ENCODE results near the gene EIF2D. TPM values are rescaled to one million over a fixed set of nuclear protein-coding genes. Genes with fewer than 3 reads are reported as not detected.

The EIF2D gene
- total and polyA plus RNA-seq, 9 of the 15 experiments (the other 6 are each of a cell fraction or from before 2014, with no cell fraction given), result 81.1 to 138 (median 93.9) TPM

GRCh38 chr1:206635080-206635977 lies 23.1 kb upstream of the EIF2D start, which contains the start of gene DYRK3 (continued):
- TF ChIP-seq ZMIZ1 (IDR thresholded peaks at IDR 0.05; ENCODE audit: low read depth in 2 of 2, low read length in 2 of 2), result peak in 1 of 2 experiments; percentile 57; a peak in 2 of 4 replicates
- TF ChIP-seq BHLHE40 (IDR thresholded peaks at IDR 0.05; ENCODE audit: low read length), result peak; percentile 72
- peak; percentile 94 for TF ChIP-seq KDM5B (IDR thresholded peaks at IDR 0.05; ENCODE audit: insufficient replicate concordance, low read depth, low read length)
- no peak for TF ChIP-seq GABPB2 (CRISPR knock-in tag; conservative IDR thresholded peaks at IDR 0.05)
- TF ChIP-seq XRCC5 (IDR thresholded peaks at IDR 0.05; ENCODE audit: low read depth, low read length), result 0 out of 2 replicates have a peak, but pooled peaks have one; percentile 34
- TF ChIP-seq ZNF699 (CRISPR knock-in tag; IDR thresholded peaks at IDR 0.05; ENCODE audit: insufficient replicate concordance), result no peak
- no peak for TF ChIP-seq ZNF785 (CRISPR knock-in tag; IDR thresholded peaks at IDR 0.05)
- TF ChIP-seq MEF2A (IDR thresholded peaks at IDR 0.05; ENCODE audit: control insufficient read depth, low read depth, low read length), result no peak
- 0 out of 2 replicates have a peak, but pooled peaks have one; percentile 23 for TF ChIP-seq SMARCA4 (IDR thresholded peaks at IDR 0.05)
- TF ChIP-seq ZNF76 (CRISPR knock-in tag; IDR thresholded peaks at IDR 0.05; ENCODE audit: borderline replicate concordance), result no peak
- TF ChIP-seq MCM3 (IDR thresholded peaks at IDR 0.05), result no peak
- no peak for TF ChIP-seq PATZ1 (CRISPR knock-in tag; IDR thresholded peaks at IDR 0.05; ENCODE audit: borderline replicate concordance)
- no peak for TF ChIP-seq CBX8 (IDR thresholded peaks at IDR 0.05; ENCODE audit: borderline replicate concordance, extremely low read depth, low read depth, low read length, poor library complexity, severe bottlenecking)
- TF ChIP-seq ETS1 (conservative IDR thresholded peaks at IDR 0.05; ENCODE audit: control insufficient read depth, low read depth, low read length), result peak; percentile 87
- TF ChIP-seq PCBP2 (IDR thresholded peaks at IDR 0.05; ENCODE audit: low read depth, low read length, poor library complexity, severe bottlenecking), result no peak
- no peak for TF ChIP-seq SMAD2 (IDR thresholded peaks at IDR 0.05; ENCODE audit: low read depth, low read length)
- TF ChIP-seq NR1H2 (CRISPR knock-in tag; IDR thresholded peaks at IDR 0.05), result peak; percentile 80
- no peak for TF ChIP-seq ZC3H4 (CRISPR knock-in tag; IDR thresholded peaks at IDR 0.05; ENCODE audit: borderline replicate concordance)
- 0 out of 2 replicates have a peak, but pooled peaks have one; percentile 64 for TF ChIP-seq RBM14 (IDR thresholded peaks at IDR 0.05; ENCODE audit: borderline replicate concordance, insufficient read depth, low read depth, low read length)
- peak; percentile 90 for TF ChIP-seq CREM (IDR thresholded peaks at IDR 0.05; ENCODE audit: low read depth)
